GM18868 (cell line): Measurements from ENCODE around the gene RETSAT.
A peak's percentile ranks its signal among the peaks of the same experiment; 100 is the strongest.
"Not testable (repeated sequence)": the region's sequence is repeated elsewhere in the genome, so short reads cannot be mapped to it uniquely, and the experiment has no call there.

Experiments used
- ATAC-seq: cut with Tn5 transposase; IDR thresholded peaks from one replicate; pipeline ENCODE4 v1.9.1; 2021; ENCODE audit warnings: mild to moderate bottlenecking, moderate library complexity; ENCODE audit not compliant: unreplicated experiment

The RETSAT gene

GRCh38 chr2:85354286-85355072 is at the start of gene RETSAT, which contains the start of gene ELMOD3:
Gene RETSAT (minus strand): TSS chr2:85354528. CDS start chr2:85354507, 21 bp downstream.
Gene ELMOD3 (plus strand): TSS chr2:85354769. CDS start chr2:85357199, 2,430 bp downstream.
- ATAC-seq, result peak; percentile 98

DNA sequence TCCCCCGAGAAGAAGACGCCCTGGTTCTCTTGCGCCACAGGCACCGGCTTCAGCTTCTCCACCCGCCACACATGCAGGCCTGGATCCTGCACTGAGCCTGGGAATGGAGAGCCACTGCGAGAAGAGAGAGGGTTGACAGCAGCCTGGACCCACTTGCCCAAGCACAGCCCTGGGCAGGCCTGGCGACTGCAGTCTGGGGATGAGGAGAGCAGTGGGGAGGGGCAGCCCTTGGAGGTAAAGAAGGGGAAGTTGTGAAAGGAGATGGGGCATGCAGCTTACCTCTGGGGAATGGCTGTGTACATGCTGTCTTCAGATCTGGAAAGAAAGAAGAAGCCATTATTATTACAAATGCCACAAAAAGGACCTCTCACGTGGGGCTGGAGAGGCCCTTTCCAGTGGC is 47.5 kb upstream of the RETSAT start:
- ATAC-seq, result no peak

DNA sequence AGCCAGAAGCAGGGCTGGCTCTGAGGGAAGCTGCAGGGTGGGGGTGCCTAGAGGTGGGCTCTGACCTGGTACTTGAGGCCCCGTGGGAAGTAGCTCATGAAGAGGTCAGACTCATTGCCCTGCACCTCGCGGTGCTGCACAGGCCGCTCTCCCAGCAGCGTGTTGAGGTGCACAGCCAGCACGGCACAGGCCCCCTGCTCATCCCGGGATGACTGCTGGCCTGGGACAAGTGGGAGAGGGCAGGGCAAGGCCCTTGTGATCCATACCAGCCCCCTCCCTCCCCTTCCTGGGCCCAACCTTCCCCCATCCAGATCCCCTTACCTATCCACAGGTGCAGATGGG is 47.1 kb upstream of the RETSAT start:
- ATAC-seq, result no peak

- ATAC-seq, result no peak
These were observed 46.5 kb upstream of the RETSAT start for GRCh38 chr2:85400541-85401463.

DNA sequence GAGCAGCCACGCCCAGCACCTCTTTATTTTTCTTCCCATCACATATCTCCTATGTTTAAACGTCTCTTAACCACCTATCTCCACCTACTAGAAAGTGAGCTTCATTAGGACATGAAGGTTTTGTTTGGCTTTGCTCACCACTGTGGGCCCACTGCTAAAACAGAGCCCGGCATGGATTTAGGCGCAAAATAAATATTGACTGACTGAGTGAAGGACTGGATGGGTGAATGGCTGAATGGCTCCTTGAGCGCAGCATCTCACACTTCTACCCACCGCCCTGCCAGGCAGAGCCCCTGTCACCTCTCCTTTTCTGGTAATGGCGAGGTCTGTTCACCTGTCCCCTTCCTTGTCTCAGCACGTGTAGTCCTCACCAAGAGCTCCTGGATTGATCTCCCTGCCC is 45.7 kb upstream of the RETSAT start:
- no peak for ATAC-seq

DNA sequence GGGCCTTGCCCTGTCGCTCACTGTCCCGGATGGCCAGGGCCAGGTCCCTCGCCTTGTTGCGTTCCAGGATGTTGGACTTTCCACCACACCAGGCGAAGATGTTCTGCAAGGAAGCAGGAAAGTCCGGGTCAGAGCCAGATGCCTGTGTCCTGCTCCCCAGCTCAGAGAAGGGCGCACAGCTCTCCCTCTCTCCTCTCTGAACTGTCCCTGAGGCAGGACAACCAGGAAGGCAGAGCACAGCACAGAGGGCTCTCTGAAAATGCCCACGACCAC is 44.8 kb upstream of the RETSAT start:
- ATAC-seq, result no peak

DNA sequence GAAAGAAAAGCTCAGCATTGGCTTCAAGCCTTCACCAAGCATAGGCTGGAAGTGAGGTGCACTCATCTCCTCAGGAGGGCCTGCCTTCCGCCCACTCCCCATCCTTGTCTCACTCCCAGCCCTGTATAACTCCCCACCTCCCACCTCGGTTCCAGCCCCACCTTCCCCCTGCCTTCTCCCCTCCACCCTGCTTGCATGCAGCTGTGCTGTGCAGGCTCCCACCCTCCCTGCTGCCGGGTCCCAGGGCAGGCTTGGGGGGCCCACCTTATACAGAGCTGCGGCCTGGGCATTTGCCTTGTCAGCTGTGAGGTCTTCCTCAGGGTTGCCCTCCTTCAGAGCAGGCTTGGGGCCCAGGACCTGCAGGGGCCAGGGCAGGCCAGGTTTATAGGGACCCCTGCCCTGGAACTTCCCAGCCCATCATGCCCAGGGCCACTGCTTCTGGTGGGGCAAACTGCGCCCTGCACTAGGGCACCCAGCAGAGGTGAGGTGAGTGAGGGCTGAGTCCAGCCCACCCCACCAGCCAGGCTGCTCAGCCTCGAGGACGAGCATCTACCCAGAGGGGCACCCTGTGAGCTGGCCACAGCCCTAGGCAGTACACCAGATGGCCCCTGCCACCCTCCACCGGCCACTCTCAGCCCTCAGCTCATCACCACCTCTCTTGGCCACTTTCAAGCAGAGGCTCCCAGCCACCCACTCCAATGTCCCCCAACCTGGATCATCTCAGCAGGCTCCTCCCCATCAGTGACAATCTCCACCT is 44.3 kb upstream of the RETSAT start:
- no peak for ATAC-seq

DNA sequence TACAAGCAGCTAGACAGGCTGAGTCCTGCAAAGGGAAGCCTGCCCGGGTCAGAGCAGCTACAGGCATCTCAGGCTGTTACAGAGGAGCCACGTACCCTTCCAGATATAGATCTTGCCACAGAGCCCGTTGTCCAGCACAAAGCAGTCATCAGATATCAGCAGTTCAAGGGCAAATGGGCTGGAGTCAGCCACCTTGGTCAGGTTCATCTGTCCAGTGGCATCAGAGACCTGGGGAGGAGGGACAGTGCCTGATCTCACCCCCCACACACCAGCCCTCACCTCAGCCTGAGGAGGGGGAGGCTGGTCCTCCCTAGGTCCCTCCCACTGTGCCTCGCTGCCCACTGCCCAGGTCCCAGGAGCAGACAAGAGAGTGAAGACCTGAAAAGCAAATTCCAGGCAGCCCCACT is 43.6 kb upstream of the RETSAT start:
- ATAC-seq, result no peak

DNA sequence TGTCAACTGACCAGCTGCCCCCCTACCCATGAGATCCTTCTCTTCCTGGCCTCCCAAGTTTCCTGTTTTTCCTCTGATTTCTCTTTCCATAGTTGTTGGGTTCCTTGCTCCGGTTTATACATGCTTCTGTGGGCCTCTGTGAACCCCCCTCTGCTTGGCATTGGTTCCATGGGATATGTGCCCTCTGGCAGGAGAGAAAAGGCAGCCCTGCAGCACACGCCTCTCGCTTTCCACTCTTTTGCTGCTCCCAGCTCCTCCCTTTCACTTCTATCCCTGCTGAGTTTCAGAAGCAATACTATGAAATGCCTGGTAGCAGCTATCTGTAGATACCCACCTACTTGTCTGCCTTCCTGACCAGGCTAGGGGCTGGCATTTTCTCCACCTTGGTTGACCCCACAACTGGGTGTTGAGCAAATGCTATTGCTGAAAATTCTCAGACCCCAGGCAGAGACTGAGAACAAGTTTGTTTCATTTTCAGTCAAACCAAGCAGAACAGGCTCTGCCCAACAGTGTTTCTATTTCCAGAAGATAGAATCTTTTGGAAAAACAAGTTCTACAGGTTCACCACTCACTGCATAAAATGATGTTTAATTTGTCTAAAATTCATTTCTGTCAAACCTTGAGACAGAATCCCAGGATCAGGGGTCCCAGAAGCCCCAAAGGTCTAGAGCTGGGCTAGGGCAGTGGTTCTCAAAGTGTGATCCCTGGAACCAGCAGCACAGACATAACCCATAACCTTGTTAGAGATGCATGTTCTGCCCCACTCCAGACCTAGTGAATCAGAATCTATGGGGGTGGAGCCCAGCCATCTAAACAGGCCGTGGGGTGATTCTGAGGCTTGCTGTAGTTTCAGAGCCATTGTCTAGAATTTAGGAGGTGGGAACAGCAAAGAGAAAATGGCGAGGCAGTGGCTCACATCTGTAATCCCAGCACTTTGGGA is 42.5 kb upstream of the RETSAT start:
- ATAC-seq, result no peak

DNA sequence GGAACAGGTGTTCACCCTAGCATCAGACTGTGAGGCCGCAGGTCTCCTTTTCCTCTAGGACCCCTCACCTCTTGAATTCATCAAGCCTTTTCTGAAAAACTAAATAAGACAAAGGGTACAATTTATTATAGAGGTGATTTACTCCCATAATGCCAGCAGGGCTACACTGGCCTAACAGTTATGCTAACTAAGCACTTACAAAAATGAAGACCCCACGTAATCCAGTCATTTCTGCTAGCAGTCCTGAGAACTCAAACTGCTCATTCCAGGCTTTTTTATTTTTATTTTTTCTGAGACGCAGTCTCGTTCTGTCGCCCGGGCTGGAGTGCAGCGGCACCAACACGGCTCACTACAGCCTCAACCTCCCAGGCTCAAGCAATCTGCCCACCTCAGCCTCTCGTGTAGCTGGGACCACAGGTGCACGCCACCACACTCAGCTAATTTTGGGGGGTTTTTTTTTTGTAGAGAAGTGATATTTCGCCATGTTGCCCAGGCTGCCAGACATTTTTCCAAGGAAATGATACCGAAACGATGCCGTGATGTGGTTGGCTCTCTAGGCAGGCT is 41.7 kb upstream of the RETSAT start:
- no peak for ATAC-seq

DNA sequence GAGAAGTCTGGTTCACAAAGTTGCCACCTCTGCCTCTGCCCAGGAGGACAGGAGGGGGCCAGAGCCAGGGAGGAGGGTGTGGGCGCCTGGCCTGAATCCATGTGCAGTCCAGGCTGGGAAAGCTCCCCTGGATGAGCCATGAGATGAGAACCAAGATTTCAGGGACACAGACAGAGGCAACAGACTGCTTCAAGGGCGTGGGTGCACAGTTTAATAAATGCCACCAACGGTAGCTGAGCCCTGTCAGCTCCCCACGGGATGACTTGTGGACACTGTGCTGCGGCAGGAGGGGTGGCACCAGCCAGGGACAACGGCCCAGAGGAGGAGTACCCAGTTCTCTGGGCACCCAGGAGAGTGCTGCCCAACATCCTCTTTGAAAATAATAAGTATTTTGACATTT is 40.6 kb upstream of the RETSAT start:
- ATAC-seq, result no peak

DNA sequence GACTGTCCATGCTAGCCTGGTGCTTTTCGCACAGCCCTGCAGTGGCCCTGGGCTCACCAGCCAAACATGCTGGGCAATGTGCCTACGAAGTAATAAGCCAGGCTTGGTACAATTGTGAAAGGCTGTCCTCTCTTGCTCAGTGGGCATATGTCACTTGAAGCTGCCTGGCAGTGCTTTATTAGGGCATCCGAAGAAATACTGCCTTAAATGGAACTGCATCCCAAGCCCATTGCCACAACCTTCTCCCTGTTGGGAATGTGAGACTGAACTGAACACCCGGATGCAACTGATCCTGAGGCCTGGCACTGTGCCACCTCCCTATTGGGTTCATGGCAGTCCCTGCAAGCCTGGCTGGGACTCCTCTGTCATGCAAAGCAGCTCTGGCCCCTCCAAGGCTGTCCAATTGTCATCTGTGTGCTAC is 39.9 kb upstream of the RETSAT start:
- no peak for ATAC-seq

GRCh38 chr2:85393836-85394235 is 39.5 kb upstream of the RETSAT start:
- no peak for ATAC-seq

GRCh38 chr2:85390941-85391669 is 36.8 kb upstream of the RETSAT start:
- peak; percentile 57 for ATAC-seq

DNA sequence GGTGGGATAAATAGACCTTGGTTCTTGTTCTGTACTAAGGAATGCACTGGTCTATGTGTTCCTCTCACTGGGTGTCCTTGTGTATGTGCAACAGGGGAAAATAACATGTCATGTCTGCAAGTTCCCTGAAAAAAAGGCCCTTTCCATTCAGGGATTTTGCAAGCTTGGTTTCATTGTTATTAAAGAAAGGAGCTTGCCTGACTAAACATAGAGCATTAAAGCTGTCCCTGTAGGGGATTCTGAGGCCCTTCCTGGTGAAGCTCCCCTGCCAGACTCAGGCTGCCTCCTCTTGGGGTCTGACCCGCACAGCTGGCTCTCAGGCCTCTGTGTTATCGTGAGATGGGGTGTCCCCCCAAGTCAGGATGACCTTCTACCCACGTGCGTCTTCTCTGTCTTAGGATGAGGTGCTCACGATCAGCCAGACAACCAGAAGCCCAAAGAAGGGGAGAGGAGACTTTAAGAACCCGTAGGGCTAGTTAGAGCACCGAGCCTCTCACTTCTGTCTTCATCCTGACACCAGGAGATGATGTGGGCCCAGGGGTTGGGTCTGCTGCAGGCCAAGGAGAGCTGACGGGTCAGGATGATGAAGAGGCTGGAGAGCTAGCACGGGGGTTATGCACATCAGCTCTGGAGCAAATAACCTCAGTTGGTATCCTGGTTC is 34.7 kb upstream of the RETSAT start:
- ATAC-seq, result no peak

DNA sequence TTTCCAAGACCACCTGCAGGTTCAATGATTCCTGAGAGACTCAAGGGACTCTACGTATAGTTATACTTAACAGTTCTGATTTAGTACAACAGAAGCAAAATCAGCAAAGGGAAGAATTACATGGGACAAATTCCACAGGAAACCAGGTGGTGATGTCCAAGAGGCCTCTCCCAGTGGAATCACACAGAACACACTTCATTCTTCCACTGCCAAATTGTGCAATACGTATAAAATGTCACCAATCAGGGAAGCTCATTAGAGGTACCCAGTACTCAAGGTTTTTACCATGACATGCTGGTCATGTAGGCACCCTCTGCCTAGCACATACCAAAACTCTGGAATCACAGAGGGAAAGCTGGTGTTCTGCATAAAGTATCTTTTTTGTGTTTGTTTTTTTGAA is 33.4 kb upstream of the RETSAT start:
- no peak for ATAC-seq

DNA sequence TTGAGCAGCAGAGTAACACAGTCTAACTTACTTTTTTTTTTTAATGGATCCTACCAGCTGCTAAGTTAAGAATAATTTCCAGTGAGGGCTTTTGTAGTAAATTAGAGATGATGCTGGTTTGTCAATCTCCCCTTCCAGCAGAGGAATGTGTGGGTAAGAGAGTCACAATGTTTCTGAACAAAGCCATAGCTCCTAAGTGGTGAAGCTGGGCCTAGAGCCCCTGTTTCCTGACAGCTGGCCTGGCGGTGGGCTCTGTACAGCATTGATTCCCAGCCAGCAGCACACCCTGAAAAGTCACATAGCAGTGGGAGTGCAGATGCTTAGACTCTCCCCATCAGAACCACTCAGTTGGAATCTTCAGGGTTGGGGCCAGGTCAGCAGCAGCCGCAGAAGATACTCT is 31.4 kb upstream of the RETSAT start:
- no peak for ATAC-seq

DNA sequence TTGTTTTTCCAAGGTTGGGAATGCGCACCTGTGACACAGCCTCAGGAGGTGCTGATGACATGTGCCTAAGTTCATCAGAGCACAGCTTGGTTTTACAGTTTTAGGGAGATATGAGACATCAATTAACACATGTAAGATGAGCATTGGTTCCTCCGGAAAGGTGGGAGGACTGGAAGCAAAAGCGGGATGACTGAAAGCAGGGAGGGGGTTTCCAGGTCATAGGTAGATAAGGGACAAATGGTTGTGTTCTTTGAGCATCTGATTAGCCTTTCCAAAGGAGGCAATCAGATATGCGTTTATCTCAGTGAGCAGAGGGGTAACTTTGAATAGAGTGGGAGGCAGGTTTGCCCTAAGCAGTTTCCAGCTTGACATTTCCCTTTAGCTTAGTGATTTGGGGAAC is 29.5 kb upstream of the RETSAT start:
- no peak for ATAC-seq

- not testable (repeated sequence) for ATAC-seq
These were observed 28.8 kb upstream of the RETSAT start for GRCh38 chr2:85383151-85383550.
